GM21619 (cell line): Measurements from ENCODE around the gene CD109.
A peak's percentile ranks its signal among the peaks of the same experiment; 100 is the strongest.
"Not testable (repeated sequence)": the region's sequence is repeated elsewhere in the genome, so short reads cannot be mapped to it uniquely, and the experiment has no call there.

ENCODE experiments used
- ATAC-seq: cut with Tn5 transposase; IDR thresholded peaks from one replicate; pipeline ENCODE4 v1.9.1; 2021; ENCODE audit not compliant: unreplicated experiment

CD109 gene

GRCh38 chr6:73782911-73783310, 86.9 kb downstream of the CD109 start:
- no peak for ATAC-seq

- no peak for ATAC-seq
Measured at GRCh38 chr6:73784726-73785505, 88.9 kb downstream of the CD109 start.

GRCh38 chr6:73790574-73790973, 94.6 kb downstream of the CD109 start:
- no peak for ATAC-seq

- no peak for ATAC-seq
Measured at GRCh38 chr6:73791336-73791735, 95.3 kb downstream of the CD109 start.

DNA sequence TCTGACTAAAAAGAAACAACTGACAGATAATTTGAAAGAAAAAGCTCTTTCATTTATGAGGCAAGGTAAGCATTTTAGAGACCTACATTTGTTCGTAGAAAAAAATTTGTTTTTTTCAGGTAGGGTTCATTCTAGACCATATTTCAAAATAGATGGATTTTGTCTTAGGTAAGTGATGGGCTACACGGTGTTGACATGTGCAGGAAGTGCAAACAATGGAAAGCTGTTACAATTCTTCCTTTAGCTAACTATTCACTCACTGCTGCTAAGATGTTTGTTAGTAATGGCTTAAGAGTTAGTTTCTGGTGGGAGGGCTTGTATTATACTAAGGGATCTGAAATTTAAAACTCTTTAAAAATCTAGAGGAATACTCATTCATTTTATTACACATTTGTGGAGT, 96.7 kb downstream of the CD109 start:
- no peak for ATAC-seq

DNA sequence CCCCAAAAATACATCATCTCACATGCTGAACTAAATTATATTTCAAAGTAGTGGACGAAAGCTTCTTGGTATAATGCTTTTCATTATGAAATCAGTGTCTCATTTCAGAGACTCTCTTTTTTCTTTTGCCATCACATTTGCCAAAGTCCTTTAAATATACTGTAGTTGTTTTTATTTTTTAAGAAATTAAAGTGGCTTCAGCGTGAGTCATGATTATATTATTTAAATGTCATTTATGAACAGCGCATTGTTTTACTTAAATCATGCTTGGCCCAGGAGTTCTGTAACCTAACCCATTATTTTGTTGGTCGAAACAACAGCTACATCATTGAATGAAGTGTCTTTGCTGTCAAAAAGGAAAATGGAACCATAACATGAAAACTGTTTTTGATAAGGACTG, 100.9 kb downstream of the CD109 start:
- ATAC-seq, result no peak

DNA sequence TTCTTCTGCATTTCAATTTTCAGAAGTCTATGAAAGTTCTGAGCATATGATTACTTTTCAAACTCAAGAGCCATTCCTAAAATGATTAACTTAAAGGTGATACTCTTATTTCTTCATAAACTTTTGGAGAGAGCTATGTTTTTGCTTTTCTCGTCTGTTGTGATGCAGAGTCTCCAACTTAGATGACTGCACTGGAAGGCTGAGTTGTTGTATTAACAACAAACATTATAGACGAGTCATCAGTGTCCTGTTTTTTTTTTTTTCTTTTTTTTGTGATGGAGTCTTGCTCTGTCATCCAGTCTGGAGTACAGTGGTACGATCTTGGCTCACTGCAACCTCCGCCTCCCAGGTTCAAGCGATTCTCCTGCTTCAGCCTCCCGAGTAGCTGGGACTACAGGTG, 101.9 kb downstream of the CD109 start:
- no peak for ATAC-seq

DNA sequence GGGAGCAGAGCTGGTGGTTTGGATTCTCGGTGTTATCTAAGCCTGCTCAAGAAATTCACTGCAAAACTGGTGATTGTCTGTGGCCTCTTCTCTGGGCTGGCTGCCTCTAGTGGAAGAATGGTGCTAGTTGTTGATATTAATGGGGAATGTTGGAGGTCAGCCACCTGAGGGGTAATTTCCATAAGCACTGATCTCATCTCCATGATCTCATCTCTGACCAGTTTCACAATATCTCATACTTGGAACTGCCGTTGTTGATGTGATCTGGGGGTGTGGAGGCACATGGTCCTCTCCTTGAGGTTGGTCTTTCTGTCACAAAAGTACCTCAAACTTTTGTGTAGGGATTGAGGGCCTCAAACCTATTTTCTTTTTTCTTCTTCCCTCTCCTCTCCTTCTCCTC, 102.6 kb downstream of the CD109 start:
- ATAC-seq, result peak; percentile 83

DNA sequence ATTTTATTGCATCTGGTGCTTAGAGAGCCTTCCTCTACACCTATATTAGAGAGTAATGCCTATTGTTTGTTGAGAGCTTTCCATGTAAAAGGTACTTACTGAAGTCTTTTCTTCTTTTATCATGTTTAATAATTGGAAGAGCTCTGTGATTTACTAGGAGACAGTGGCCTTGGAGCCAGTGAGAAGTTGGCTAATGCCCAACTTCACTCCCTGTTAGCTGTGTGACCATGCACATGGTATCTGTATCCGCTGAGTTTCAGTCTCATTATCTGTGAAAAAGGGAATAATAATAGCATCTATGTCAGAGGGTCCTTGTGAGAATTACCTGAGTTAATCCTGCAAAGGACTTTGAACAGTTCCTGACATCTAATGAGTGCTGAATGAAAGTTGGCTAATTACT, 105.0 kb downstream of the CD109 start:
- no peak for ATAC-seq

- ATAC-seq, result no peak
Measured at GRCh38 chr6:73801652-73802268, 105.8 kb downstream of the CD109 start.

DNA sequence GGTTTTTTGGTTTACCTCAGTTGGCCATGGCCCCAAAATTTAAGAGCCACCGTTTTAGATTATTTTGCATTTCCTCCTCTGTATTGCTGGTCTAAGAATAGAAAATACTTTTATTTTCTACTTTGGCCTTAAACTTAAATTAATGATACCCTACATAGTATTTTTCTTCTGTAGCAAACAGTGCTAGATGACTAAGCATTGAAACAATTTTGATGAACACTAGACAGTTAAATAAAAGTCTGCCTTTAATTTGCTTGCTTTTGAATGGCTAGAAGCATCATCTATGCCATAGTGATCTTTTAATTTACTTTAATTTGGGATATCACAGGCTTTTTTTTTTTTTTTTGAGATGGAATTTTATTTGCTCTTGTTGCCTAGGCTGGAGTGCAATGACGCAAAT, 106.4 kb downstream of the CD109 start:
- no peak for ATAC-seq

DNA sequence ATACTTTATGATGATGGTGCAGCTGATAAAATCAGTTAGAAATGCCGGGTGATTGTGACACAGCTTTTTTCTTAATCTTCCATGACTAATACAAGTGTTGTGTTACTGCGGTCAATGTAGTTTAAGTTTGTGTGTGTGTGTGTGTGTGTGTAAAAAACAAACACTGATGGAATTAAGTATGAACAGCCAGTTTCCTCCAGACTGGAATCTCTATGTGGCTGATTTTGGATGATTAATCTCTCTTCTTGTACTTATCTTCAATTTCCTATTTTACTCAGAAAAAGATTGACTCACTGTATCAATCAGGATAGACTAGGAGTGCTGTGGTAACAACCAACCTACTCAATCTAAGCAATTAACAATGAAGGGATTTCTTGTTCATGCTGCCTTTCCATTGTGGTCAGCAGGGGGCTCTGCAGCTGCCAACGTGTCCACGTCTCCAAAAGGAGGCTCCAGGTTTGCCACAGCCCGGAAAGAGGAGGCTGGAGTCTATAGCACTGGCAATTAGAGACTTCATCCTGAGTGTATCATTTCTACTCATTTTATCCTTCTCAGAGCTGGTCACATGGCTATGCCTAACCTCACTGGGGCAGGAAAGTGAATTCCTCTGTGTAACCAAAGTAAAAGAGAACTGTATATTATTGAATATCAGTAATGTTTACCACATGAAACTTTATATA, 107.7 kb downstream of the CD109 start:
- no peak for ATAC-seq

DNA sequence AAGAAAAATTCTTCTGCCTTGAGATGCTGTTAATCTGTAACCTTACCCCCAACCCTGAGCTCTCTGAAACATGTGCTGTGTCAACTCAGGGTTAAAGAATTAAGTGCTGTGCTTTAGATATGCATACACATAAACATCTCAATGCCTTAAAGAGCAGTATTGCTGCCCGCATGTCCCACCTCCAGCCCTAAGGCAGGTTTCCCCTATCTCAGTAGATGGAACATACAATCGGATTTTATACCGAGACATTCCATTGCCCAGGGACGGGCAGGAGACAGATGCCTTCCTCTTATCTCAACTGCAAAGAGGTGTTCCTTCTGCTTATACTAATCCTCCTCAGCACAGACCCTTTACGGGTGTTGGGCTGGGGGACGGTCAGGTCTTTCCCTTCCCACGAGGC, 109.2 kb downstream of the CD109 start:
- not testable (repeated sequence) for ATAC-seq

DNA sequence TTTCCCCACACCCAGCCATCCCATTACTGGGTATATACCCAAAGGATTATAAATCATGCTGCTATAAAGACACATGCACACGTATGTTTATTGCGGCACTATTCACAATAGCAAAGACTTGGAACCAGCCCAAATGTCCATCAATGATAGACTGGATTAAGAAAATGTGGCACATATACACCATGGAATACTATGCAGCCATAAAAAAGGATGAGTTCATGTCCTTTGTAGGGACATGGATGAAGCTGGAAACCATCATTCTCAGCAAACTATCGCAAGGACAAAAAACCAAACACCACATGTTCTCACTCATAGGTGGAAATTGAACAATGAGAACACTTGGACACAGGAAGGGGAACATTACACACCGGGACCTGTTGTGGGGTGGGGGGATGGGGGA, 110.0 kb downstream of the CD109 start:
- ATAC-seq, result not testable (repeated sequence)

GRCh38 chr6:73811706-73812105, 115.7 kb downstream of the CD109 start:
- ATAC-seq, result no peak

- ATAC-seq, result no peak
Measured at GRCh38 chr6:73817253-73817652, 121.2 kb downstream of the CD109 start.

DNA sequence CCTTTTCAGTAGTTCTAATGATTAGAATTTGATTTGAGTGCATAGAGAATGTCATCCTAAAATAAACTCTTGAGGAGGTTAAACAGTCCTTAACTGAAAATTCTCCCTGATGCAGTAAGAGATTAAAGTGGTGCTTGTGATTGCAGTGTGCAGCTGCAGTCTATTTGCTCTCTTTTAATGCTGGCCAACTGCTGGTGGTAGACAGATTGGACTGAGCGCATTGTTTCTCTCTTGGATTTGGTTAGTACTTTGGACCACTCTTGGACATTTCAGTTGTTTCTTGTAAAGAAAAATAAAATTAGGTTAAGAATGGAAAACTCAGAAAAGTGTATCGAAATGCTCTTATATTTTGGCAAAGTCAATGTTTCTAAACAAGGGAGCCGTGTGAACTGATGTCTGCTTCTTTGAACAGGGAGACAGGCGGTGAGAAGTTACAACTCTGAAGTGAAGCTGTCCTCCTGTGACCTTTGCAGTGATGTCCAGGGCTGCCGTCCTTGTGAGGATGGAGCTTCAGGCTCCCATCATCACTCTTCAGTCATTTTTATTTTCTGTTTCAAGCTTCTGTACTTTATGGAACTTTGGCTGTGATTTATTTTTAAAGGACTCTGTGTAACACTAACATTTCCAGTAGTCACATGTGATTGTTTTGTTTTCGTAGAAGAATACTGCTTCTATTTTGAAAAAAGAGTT, 127.2 kb downstream of the CD109 start:
- ATAC-seq, result no peak

- ATAC-seq, result no peak
Measured at GRCh38 chr6:73823832-73824231, 127.8 kb downstream of the CD109 start.

GRCh38 chr6:73826571-73826970, 130.6 kb downstream of the CD109 start:
- no peak for ATAC-seq

- no peak for ATAC-seq
Measured at GRCh38 chr6:73830119-73830518, 134.1 kb downstream of the CD109 start.

DNA sequence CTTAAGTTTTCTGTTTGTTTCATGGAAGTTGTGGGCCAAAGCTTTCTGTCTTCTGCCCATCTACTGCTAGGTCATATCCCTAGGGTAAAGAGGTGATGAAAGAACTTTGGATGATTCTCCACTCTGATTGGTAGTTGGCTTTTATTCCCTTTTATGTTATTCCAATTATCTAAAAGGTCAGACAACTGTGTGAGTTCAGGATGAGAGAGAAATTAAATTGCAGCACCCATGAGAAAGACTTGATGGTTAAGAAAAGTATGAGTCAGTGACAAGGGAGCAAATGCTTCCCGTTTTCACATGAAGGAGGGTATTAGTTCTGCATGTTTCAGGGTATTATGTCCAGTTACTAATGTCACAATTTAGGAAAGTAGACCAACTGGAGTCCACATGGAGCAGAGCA, 136.3 kb downstream of the CD109 start:
- ATAC-seq, result no peak

DNA sequence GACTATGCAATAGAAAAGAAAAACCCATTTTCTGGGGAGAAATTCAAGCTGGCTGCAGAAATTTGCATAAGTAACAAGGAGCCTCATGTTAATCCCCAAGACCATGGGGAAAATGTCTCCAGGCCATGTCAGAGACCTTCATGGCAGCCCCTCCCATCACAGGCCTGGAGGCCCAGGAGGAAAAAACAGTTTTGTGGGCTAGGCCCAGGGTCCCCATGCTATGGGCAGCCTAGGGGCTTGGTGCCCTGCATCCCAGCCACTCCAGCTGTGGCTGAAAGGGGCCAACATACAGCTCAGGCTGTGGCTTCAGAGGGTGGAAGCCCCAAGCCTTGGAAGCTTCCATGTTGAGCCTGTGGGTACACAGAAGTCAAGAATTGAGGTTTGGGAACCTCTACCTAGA, 148.7 kb downstream of the CD109 start:
- not testable (repeated sequence) for ATAC-seq
